GM19238 (cell line): ENCODE results near the gene SIRT7.
A peak's percentile ranks its signal among the peaks of the same experiment; 100 is the strongest.

Source experiments
- DNase-seq: peaks from one replicate; pipeline ENCODE4 v3.0.0; 2011; ENCODE audit warnings: low spot score; ENCODE audit not compliant: insufficient read length

Gene SIRT7

DNA sequence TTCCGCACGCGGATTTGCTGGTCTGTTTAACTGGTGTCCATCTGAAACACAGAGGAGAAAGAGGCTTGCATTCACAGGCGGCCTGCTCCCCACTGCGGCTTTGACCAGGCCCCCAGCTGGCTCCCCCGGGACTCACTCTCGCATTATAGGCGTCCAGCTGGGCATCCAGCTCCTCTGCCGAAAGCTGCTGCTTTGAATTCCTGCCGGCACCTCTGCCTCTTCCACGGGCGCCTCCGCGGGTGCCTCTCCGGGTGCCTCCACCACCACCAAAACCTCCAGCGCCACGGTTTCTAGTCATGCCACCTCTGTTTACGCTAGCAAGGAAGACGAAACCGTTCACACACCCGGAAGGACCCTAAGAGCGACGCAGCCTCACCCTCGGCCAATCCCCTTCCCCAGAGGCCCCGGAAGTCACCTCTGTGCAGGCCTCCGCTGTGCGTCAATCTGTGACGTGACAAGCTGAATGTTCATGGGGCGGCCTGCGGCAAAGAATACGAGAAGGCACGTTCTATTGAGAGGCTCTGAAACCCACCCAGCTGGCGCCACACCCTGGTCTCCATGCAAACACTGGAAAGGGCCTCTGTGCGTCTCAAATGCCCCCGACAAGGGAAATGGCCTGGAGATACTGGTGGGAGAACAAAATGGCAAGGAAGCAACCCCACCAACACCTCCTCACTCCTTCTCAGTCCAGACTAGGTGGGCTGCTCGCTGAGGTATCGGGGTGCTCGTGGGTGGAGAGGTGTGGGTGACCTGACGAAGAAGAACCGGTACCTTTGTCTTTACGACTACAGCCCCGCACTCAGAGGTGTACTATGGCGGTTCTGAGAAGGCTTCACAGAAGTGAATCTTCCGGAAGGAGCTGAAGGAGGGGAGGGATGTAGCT lies 29.6 kb downstream of the SIRT7 start:
- DNase-seq = no peak

GRCh38 chr17:81885869-81886548 lies 32.0 kb downstream of the SIRT7 start:
- no peak for DNase-seq

DNA sequence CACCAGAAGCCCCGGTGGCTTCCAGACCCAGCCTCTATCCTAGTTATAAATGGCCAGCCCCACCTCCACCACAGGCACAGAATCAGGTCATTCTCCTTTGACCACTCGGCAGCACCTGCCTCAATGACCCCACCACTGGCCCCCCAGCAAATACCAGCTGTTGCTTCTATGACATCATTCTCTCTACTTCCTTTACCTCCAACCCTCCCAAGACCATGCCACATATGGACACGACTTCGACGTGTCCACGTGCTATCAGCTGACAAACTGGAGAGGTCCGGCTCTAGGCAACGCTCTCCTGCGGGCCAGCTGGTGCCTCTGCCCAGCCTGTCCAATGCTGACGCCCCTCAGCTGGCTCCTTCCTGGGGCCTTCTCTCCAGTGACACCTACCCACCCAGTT lies 32.5 kb downstream of the SIRT7 start:
- DNase-seq = no peak

DNA sequence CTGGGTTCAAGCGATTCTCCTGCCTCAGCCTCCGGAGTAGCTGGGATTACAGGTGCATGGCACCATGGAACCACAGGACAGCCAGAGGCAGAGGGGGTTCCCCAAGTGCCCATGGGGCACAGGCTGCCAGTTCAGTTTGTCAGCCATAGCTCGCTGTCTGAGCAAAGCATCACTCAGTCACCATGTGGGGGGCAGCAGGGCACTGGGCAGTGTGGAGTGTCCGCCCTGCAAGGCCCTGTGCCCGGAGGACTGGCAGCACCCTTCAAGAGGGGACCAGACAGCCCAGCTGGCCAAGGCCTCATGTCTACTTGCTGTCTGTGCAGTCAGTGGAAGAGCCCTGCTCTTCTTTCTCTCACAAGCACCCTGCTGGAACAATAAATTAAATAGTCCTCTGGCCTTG lies 33.0 kb downstream of the SIRT7 start:
- no peak for DNase-seq

DNA sequence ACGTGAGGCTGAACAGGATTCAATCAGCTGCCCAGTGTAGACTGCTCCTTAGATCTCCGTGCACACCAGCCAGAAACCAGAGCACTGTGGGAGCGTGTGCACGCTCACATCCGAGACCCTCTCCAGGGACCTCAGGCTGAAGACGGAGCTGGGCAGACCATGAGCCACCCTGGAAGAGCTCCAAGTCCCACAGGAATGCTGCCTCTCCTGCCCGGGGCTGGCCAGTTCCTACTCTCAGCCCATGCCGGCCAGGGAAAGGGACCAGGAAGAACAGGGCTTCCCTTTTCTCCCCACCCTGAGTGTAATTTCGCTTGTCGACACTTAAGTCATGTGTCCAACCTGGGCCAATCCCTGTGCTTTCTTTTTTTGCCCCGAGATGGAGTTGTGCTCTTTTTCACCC lies 33.5 kb downstream of the SIRT7 start:
- no peak for DNase-seq

- DNase-seq = no peak
These were observed 38.9 kb downstream of the SIRT7 start for GRCh38 chr17:81879121-81879520.

DNA sequence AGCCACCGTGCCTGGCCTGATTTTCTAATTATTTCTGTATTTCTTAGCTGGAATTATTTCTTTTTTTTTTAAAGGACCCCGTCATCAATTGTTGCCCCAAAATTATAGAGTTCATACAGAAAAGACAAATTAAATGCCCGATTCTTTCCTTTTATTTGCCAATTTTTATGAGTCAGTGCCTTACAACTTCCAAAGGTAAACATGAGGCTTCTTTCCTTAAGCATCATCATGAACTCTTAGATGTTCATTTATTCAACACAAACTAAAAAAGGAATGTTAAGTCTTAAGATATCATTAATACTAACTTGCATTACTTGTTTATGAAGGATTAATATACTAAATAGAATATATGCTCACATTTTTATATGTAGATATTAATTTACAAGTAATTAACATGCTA lies 39.7 kb downstream of the SIRT7 start:
- DNase-seq = no peak

DNA sequence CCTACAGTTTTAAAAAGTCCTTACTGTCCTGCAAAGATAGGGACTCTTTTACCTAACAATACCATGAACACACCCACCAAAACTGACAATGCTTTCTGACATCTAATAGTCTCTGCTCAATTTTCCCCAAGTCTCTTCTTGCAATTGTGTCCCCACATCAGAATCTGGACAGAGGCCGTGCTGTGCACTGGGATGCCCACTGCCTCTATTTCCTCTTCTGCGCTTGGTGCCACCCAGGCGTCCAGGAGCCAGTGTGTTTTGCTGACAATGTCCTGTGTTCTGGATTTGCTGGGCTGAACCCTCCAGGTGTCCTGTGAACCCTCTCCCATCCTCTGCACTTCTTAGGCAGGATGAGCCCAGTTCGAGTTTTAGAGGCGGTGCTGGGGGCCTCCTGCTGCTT lies 40.4 kb downstream of the SIRT7 start:
- DNase-seq = no peak

- peak; percentile 97 for DNase-seq
These were observed 46.4 kb downstream of the SIRT7 start for GRCh38 chr17:81871387-81872230.

DNA sequence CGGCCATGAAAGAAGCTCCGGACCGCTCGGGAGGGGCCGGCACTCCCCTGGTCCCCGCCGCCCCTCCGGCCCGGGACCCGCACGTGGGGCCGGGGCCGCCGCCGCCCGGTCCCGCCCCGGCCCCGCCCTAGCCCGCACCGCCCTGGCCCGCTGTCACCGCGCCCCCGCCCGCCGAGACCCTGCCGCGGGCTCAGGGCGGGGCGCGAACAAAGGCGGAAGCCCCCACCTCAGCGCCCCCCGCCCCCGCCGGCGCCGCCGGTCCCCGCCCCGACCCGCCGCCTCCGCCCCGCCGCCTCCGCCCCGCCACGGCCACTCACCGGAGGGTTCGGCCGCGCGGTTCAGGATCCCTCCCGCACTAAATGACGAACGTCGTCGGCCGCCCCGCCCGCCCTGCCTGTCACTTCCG lies 47.0 kb downstream of the SIRT7 start, which contains the start of gene ARHGDIA:
ARHGDIA (minus strand) TSS at position 357 of the 406 bp plus-strand sequence. CDS start 1,407 bp downstream, outside the sequence.
- DNase-seq = peak; percentile 32

GRCh38 chr17:81870131-81870980 lies 47.6 kb downstream of the SIRT7 start:
- peak; percentile 47 for DNase-seq

GRCh38 chr17:81869221-81870130 lies 48.5 kb downstream of the SIRT7 start:
- DNase-seq = peak; percentile 65

DNA sequence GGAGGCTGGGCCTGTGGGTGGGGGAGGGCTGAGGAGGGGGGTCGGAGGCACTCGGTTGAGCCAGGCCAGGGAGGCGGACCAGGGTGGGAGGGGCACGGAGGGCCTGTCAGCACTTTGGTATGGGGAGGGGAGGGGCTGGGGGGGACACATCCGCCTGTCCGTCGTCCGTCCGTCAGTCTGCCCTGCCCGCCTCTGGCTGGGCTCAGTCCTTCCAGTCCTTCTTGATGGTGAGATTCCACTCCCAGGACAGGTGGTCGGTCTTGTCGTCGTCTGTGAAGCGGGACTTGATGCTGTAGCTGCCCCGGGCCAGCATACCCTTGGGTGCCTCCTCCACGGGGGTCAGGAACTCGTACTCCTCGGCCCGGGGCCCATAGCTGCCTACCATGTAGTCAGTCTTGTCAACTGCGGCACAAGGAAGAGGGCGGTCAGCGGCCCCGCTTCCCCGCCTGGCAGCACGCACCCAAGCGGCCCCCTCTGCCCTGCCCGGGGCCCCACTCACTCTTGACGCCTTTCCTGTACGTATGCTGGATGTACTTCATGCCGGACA lies 49.2 kb downstream of the SIRT7 start:
- DNase-seq = no peak

GRCh38 chr17:81867991-81868673 lies 49.8 kb downstream of the SIRT7 start:
- DNase-seq = no peak

GRCh38 chr17:81867170-81867990 lies 50.6 kb downstream of the SIRT7 start:
- no peak for DNase-seq

GRCh38 chr17:81866440-81867169 lies 51.4 kb downstream of the SIRT7 start:
- DNase-seq = no peak

GRCh38 chr17:81865733-81866439 lies 52.1 kb downstream of the SIRT7 start:
- no peak for DNase-seq
